ENCODE data around the gene ARHGAP28.
"Not testable (repeated sequence)": the region's sequence is repeated elsewhere in the genome, so short reads cannot be mapped to it uniquely, and the experiment has no call there.

Gene ARHGAP28

DNA sequence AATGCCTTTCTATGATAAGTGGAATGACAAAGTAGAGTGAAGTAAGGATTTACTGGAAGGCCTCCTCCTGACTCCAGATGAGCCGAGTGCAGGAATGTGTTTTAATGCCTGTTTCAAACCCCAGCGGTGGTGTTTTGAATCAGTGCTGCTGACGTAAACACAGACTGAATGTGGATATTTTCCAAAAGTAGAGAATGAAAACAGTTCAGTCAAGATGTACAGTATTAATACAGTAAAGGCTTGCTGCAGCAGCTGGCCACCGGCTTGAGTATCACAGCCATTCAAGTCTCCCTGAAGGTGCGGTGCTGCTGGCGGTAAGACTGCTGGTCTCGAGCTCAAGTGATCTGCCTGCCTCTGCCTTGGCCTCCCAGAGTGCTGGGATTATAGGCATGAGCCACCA is 46.7 kb downstream of the ARHGAP28 start:
- DNase-seq (ENCODE audit: low read depth) = peak; percentile 74

DNA sequence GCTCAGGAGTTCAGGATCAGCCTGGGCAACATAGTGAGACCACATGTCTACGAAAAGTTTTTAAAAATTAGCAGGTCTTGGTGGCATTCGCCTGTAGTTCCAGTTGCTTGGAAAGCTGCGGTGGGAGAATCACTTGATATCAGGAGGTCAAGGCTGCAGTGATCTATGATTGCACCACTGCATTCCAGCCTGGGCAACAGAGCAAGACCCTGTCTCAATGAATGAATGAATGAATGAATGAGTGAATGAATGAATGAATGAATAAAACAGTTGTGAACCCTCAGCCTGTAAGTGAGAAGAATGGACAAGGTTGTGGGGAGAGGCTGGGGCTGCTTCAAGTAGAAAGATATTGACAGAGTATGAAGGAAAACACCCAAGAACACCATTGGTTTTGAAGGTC is 48.0 kb downstream of the ARHGAP28 start:
- DNase-seq (ENCODE audit: low read depth) = no peak

- no peak for DNase-seq (ENCODE audit: low read depth)
Observed at GRCh38 chr18:6778459-6779247, 49.1 kb downstream of the ARHGAP28 start.

DNA sequence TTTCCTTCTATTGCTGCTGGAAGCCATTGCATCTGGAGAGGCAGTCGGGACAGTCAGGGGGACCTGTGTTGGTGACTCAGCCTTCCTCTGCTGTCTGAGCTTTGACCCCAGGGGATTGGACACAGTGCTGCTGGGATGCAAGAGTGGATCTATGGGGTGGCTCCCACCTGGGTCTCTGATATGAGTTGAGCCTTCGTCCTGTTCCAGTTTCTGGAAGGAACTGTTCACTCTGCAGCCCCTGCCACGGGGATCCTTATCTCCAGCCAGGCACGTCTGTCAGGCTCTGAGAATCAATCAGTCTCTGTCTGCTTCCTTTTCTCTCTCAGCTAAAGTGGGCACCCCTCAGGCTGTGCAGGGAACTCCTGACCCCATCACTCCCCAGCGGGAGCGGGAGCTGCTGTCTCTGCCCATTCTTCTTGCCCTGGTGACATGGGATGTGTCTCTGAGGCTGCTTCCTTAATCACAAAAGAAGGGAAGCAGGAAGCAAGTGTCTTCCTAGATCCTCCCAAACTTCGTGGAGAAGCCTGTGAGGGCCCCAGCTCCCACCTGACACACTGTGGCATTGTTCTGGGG is 51.7 kb downstream of the ARHGAP28 start:
- no peak for DNase-seq (ENCODE audit: low read depth)

GRCh38 chr18:6781796-6782195 is 52.3 kb downstream of the ARHGAP28 start:
- peak; percentile 52 for DNase-seq (ENCODE audit: low read depth)

GRCh38 chr18:6782861-6783260 is 53.3 kb downstream of the ARHGAP28 start:
- no peak for DNase-seq (ENCODE audit: low read depth)

DNA sequence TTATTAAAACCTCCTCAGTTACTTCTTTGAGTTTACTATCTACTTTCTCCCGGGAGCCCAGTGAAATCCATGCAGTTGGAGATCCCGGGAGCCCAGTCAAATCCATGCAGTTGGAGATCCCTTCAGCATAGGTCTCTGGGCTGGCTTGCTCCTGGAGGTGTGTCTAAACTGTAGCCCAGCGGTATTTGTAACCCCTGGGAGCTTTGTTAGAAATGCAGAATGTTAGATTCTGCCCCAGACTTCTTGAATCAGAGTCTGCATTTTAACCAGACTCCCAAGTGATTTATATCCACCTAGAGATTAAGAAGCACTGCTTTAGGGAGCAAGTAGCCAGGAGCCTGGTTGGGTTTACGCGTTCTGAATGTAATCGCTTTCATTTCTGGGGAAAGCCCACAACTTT is 54.5 kb downstream of the ARHGAP28 start:
- no peak for DNase-seq (ENCODE audit: low read depth)

GRCh38 chr18:6785001-6785400 is 55.5 kb downstream of the ARHGAP28 start:
- DNase-seq (ENCODE audit: low read depth) = peak; percentile 38

- DNase-seq (ENCODE audit: low read depth) = no peak
Observed at GRCh38 chr18:6785411-6785810, 55.9 kb downstream of the ARHGAP28 start.

DNA sequence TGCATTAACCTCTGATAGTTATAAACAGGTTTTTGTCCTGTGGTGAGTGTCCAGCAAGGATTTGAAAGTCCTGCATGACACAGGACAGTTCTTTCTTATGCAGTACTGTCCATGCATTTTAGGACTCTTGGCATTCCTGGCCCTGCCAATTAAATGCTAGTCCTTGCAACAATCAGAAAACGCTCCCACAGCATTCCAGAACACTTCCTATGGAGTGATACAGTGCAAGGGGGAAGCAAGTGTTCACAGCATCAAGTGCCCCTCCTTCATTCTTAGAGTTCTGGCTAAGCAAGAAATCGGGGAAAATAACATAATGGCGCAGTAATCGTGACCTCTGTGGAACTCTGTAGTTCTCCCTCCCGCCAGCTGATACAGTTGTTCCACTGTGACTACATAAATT is 62.9 kb downstream of the ARHGAP28 start:
- DNase-seq (ENCODE audit: low read depth) = no peak

GRCh38 chr18:6793455-6793854 is 63.9 kb downstream of the ARHGAP28 start:
- DNase-seq (ENCODE audit: low read depth) = no peak

DNA sequence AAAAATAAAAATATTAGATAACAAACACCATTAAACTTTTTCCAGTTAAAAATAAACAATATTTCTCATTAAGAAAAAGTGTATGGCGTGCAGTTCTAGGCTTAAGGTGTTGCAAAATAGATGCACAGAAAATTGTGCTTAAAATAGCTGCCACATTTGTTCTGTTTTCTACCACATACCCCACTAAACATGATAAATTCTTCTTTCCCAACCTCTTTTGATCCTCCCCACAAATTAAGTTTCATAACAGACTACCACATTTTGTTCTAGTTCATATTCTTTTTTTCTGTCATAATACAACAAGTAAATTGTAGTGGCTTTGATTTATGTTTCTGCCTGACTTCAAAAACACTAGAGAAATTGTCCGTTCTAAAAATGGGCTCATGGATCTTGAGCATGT is 64.5 kb downstream of the ARHGAP28 start:
- DNase-seq (ENCODE audit: low read depth) = no peak

- peak; percentile 10 for DNase-seq (ENCODE audit: low read depth)
Observed at GRCh38 chr18:6795307-6795706, 65.8 kb downstream of the ARHGAP28 start.

GRCh38 chr18:6796511-6796910 is 67.0 kb downstream of the ARHGAP28 start:
- no peak for DNase-seq (ENCODE audit: low read depth)

GRCh38 chr18:6797171-6797570 is 67.7 kb downstream of the ARHGAP28 start:
- no peak for DNase-seq (ENCODE audit: low read depth)

GRCh38 chr18:6798896-6799295 is 69.4 kb downstream of the ARHGAP28 start:
- DNase-seq (ENCODE audit: low read depth) = no peak

DNA sequence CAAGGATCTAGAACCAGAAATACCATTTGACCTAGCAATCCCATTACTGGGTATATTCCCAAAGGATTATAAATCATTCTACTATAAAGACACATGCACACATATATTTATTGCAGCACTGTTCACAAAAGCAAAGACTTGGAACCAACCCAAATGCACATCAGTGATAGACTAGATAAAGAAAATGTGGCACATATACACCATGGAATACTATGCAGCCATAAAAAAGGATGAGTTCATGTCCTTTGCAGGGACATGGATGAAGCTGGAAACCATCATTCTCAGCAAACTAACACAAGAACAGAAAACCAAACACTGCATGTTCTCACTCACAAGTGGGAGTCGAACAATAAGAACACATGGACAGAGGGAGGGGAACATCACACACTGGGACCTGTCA is 70.8 kb downstream of the ARHGAP28 start:
- DNase-seq (ENCODE audit: low read depth) = not testable (repeated sequence)

- DNase-seq (ENCODE audit: low read depth) = no peak
Observed at GRCh38 chr18:6807515-6808257, 78.2 kb downstream of the ARHGAP28 start.

DNA sequence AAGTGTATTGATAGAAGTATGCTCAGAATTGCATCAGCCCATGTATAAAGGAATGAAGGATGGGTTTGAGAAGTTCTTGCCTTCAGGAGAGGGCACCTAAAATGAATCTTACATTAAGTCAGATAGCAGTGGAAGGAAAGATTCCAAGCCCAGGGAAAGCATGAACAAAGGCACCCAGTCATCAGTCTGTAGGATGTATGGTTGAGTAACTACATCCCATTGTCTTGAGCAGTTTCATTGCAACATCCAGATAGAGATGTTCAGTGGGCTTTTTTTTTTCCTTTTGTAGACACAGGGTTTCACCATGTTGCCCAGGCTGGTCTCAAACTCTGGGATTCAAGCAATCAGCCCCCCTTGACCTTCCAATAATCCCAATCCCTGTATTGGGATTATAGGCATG is 80.7 kb downstream of the ARHGAP28 start:
- DNase-seq (ENCODE audit: low read depth) = no peak

DNA sequence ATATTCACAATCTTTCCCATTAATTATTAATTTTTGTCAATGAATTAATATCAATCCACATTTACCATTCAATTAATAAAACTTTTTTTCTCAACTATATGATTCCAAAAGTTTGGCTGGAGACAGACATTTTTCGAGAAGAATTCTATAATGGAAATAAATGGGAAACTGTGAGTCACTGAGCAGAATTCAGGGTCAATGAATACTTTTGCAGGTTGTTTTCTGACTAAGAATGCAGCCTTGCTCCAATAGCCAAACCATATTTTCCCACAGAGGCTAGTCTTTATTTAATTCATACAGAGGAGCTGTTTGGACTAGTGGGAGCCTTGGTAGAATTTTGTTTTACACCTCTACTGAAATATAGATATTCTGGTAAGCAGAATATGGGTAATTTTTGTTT is 82.3 kb downstream of the ARHGAP28 start:
- peak; percentile 2 for DNase-seq (ENCODE audit: low read depth)

GRCh38 chr18:6814882-6815425 is 85.4 kb downstream of the ARHGAP28 start:
- DNase-seq (ENCODE audit: low read depth) = no peak

GRCh38 chr18:6816154-6816553 is 86.6 kb downstream of the ARHGAP28 start:
- no peak for DNase-seq (ENCODE audit: low read depth)

DNA sequence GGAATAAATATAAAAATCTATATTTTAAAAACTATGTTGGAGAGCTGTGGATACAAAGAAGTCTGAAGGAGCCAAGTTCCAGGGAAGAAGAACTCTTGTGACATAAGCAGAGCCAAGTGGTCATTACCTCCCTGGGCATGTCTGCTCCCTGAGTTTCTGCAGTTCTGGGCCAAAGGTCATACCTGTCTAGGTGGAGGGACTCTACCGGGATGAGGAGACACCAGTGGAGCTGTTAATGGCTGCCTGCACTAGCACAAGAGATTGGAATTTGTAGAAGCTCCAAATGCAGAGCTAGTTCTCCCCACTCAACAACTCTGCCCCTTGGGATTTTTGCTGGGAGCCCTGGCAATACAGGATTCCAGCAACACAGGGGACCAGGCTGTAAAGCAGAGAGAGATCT is 89.8 kb downstream of the ARHGAP28 start:
- no peak for DNase-seq (ENCODE audit: low read depth)

Measured in iris pigment epithelial cell (primary cell).